T-cell (primary cell): ENCODE measurements around the gene MS4A8. TPM values are rescaled to one million over a fixed set of nuclear protein-coding genes. Genes with fewer than 3 reads are reported as not detected.

Experiments
- ATAC-seq, 4 experiments: fragments of 200-7000 bp in 3 of 4; fragments of 150-1000 bp in 1 of 4; cut with Tn5 transposase; replicated peaks in 1 of 4; 1 replicate in 3 of 4; 2 replicates in 1 of 4; pipeline ENCODE4 v1.10.0; 2021; ENCODE audit warnings: moderate library complexity in 3 of 4, mild to moderate bottlenecking in 2 of 4, moderate number of reproducible peaks in 1 of 4
- CTCF ChIA-PET, 2 donors: fragments of 300-600 bp; sonication (Branson Sonifier 250); formaldehyde crosslinking; loops; one replicate each; lab custom pipeline; 2022; ENCODE audit warnings: antibody characterized with exemption in 2 of 2; lab: Charles Lee
- POLR2A ChIA-PET, 2 donors: fragments of 300-600 bp; sonication (Branson Sonifier 250); formaldehyde crosslinking; loops; one replicate each; lab custom pipeline; 2022; ENCODE audit warnings: antibody characterized with exemption in 2 of 2; lab: Charles Lee
- DNase-seq, 35 experiments: peaks; one replicate each; pipeline versions ENCODE4 v3.0.0 to v3.0.0-alpha.2; 2013 to 2023
- H3K27ac ChIP-seq: one replicate; pipeline ENCODE4 v1.5.1; 2013; ENCODE audit warnings: low read length
- H3K27me3 ChIP-seq, 2 experiments: replicated peaks in 1 of 2; 1 replicate in 1 of 2; 2 replicates in 1 of 2; pipeline versions ENCODE4 v1.6.1 to v1.7.0; 2013; ENCODE audit warnings: low read length in 1 of 2, mixed read lengths in 1 of 2; ENCODE audit not compliant: control insufficient read depth in 2 of 2, insufficient read depth in 2 of 2; ENCODE audit errors: extremely low read depth in 1 of 2
- H3K36me3 ChIP-seq, 2 donors: 1 replicate in 1 of 2; 2 replicates in 1 of 2; pipeline versions ENCODE4 v1.6.1 to v1.7.0; 2013; ENCODE audit warnings: low read length in 1 of 2; ENCODE audit not compliant: control insufficient read depth in 2 of 2, insufficient read depth in 1 of 2; ENCODE audit errors: extremely low read depth in 1 of 2
- H3K4me1 ChIP-seq, 2 experiments: 1 replicate in 1 of 2; 2 replicates in 1 of 2; pipeline versions ENCODE4 v1.6.1 to v1.7.0; 2013; ENCODE audit warnings: low read length in 2 of 2, mixed read lengths in 1 of 2; ENCODE audit not compliant: insufficient read depth in 2 of 2, control insufficient read depth in 1 of 2; ENCODE audit errors: extremely low read depth in 1 of 2
- H3K4me3 ChIP-seq, 2 donors: 1 replicate in 1 of 2; 2 replicates in 1 of 2; pipeline versions ENCODE4 v1.5.1 to v1.7.0; 2013; ENCODE audit warnings: mild to moderate bottlenecking in 2 of 2, low read length in 1 of 2, moderate library complexity in 1 of 2; ENCODE audit not compliant: control insufficient read depth in 1 of 2; ENCODE audit errors: extremely low read depth in 1 of 2
- H3K9me3 ChIP-seq: 2 replicates; pipeline ENCODE4 v1.7.0; 2013
- H3K27ac Mint-ChIP-seq, 2 donors: one replicate each; pipeline ENCODE4 v1.8.0; 2020 to 2021; ENCODE audit warnings: mild to moderate bottlenecking in 2 of 2, mixed read lengths in 2 of 2
- H3K27me3 Mint-ChIP-seq, 2 donors: one replicate each; pipeline ENCODE4 v1.8.0; 2021 to 2022; ENCODE audit warnings: mixed read lengths in 2 of 2
- H3K36me3 Mint-ChIP-seq: one replicate; pipeline ENCODE4 v1.8.0; 2021; ENCODE audit warnings: mixed read lengths
- H3K4me1 Mint-ChIP-seq, 3 donors: one replicate each; pipeline ENCODE4 v1.8.0; 2020 to 2022; ENCODE audit warnings: mixed read lengths in 3 of 3, mild to moderate bottlenecking in 1 of 3
- H3K4me3 Mint-ChIP-seq, 3 donors: one replicate each; pipeline ENCODE4 v1.8.0; 2020 to 2022; ENCODE audit warnings: mild to moderate bottlenecking in 3 of 3, mixed read lengths in 3 of 3, moderate library complexity in 3 of 3
- H3K9me3 Mint-ChIP-seq, 3 donors: one replicate each; pipeline ENCODE4 v1.8.0; 2020 to 2022; ENCODE audit warnings: mixed read lengths in 3 of 3
- WGBS: methylation state at CpG from one replicate; pipeline ENCODE4 v1.1.5; 2013; ENCODE audit warnings: missing lambda C conversion rate; ENCODE audit not compliant: insufficient coverage; 5-methylcytosine and 5-hydroxymethylcytosine counted together
- total RNA-seq, 35 experiments: library from RNA in 6 of 35; stranded (reverse) in 6 of 35; fragments of 120-200 nt in 1 of 35; gene quantifications; one replicate each; pipeline versions ENCODE4 v1.2.1 to v1.2.4 and lab custom pipeline; 2013 to 2026

The MS4A8 gene
- total RNA-seq, 5 donors from 2014 or later (not counting 1 experiment from before 2014, with no cell fraction given), result not detected

DNA sequence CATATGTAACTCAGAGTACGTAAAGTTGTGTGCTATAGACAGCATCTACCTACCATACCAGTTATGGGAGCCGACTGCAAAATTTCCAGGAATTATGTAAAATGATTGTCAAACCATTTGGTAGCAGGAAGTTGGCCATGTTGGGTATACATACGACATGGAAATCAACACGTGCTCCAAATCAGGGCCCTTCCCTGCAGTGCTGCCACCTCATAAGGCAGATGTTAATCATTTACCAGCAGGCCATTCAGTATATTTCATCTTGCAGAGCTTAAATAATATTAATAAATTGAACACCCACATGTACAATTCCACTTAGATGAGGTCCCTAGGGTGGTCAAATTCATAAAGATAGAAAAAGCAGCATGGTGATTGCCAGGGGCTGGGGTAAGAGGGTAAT lies 34.9 kb downstream of the MS4A8 start:
- no peaks in the 10 kb centered on the region for H3K4me1 ChIP-seq
- Mint-ChIP-seq H3K4me3 (no peak overlapping the region), H3K36me3 (no peaks in the 10 kb centered on the region), H3K27ac (no peak overlapping the region), H3K4me1 (no peaks in the 10 kb centered on the region), H3K9me3 (no peaks in the 10 kb centered on the region), H3K27me3 (peaks cover 27 to 39% of the 10 kb centered on the region in 2 donors)
- ChIA-PET CTCF (no interaction called here), POLR2A (no interaction called here)
- no peaks in the 10 kb centered on the region for H3K36me3 ChIP-seq
- H3K27ac ChIP-seq, result no peak overlapping the region
- WGBS, result no CpG with 5 or more reads among the region's 4 CpGs
- no peak for ATAC-seq
- H3K9me3 ChIP-seq, result no peaks in the 10 kb centered on the region
- no peak overlapping the region for H3K4me3 ChIP-seq
- peaks cover 0 to 22% of the 10 kb centered on the region in 2 experiments for H3K27me3 ChIP-seq
- no peak for DNase-seq

DNA sequence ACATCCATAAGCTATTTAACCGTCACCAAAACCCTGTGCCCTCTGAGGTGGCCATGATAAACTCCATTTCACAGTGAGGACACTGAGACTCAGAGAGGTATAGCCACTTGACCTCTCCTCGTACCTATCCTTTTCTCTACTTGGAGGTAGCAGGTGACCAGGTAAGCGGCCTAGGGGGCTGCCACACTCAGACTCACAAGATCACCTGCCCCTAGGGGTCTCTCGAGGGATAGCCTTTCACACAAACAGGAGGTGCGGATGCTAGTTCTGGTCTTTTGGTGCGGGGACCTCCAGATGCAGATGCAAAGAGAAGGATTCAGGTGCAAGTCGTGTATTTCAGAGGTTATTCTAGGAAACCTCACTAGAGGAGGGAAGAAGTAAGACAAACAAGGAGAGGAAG lies 39.7 kb downstream of the MS4A8 start:
- no peak for DNase-seq
- Histone ChIP-seq H3K27ac (no peak overlapping the region), H3K36me3 (no peaks in the 10 kb centered on the region), H3K4me1 (no peaks in the 10 kb centered on the region), H3K27me3 (peaks cover 0 to 23% of the 10 kb centered on the region in 2 experiments), H3K9me3 (no peaks in the 10 kb centered on the region), H3K4me3 (no peak overlapping the region)
- WGBS, result 82% methylated on average over 6 of the region's 7 CpGs
- H3K36me3 Mint-ChIP-seq, result no peaks in the 10 kb centered on the region
- H3K9me3 Mint-ChIP-seq, result no peaks in the 10 kb centered on the region
- H3K27me3 Mint-ChIP-seq, result peaks cover 29% of the 10 kb centered on the region in 2 donors
- CTCF ChIA-PET, result no interaction called here
- no peaks in the 10 kb centered on the region for H3K4me1 Mint-ChIP-seq
- H3K4me3 Mint-ChIP-seq, result no peak overlapping the region
- POLR2A ChIA-PET, result no interaction called here
- no peak for ATAC-seq
- no peak overlapping the region for H3K27ac Mint-ChIP-seq

DNA sequence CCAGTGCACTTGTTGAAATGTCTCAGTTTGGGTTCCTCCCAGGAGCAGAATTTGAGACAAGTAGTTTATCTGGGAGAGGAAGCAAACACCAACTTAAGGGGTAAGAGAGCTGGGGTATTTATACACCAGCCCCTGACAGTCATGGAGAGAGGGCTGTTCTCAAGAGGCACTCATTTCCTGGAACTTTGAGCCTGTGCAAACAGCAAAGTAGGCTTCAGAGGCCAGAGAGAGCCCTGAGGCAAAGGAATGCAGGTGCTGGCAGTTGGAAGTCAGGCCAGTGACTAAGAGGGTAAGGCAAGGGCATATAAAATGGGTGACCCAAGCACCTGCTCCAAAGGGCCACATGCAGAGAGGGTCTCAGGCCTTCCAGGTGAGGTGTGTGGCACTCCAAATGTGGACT lies 41.2 kb downstream of the MS4A8 start:
- no peaks in the 10 kb centered on the region for H3K36me3 ChIP-seq
- no peaks in the 10 kb centered on the region for H3K9me3 ChIP-seq
- ATAC-seq (no peak), DNase-seq (no peak)
- H3K27me3 Mint-ChIP-seq, result peaks cover 33 to 34% of the 10 kb centered on the region in 2 donors
- no peaks in the 10 kb centered on the region for H3K4me1 Mint-ChIP-seq
- POLR2A ChIA-PET, result no interaction called here
- peaks cover 0 to 4% (median 0%) of the 10 kb centered on the region in 3 donors for H3K9me3 Mint-ChIP-seq
- H3K36me3 Mint-ChIP-seq, result no peaks in the 10 kb centered on the region
- no peak overlapping the region for H3K4me3 Mint-ChIP-seq
- H3K27me3 ChIP-seq, result peaks cover 0 to 19% of the 10 kb centered on the region in 2 experiments
- no peak overlapping the region for H3K4me3 ChIP-seq
- CTCF ChIA-PET, result no interaction called here
- H3K27ac Mint-ChIP-seq, result no peak overlapping the region
- H3K27ac ChIP-seq, result no peak overlapping the region
- H3K4me1 ChIP-seq, result no peaks in the 10 kb centered on the region

DNA sequence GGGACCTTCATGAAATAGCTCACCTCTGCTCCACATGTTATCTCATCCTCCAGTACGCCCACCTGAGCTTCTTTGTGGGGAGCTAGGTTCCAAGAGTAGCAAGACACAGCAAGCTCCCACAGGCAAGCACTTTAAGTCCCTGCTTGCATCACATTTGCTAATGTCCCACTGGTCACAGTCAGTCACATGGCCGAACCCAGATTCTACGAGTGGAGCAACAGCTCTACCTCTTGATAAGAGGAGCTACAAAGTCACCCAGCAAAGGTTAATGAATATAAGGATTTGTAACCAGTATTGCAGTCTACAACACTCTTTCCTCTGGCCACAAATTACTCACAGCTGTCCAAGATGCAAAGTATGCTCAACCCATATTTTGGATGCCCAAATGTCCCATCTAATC lies 42.0 kb downstream of the MS4A8 start:
- Mint-ChIP-seq H3K27me3 (peaks cover 29 to 36% of the 10 kb centered on the region in 2 donors), H3K27ac (no peak overlapping the region), H3K36me3 (no peaks in the 10 kb centered on the region), H3K4me1 (no peaks in the 10 kb centered on the region), H3K9me3 (peaks cover 0 to 4% (median 0%) of the 10 kb centered on the region in 3 donors), H3K4me3 (no peak overlapping the region)
- ChIA-PET POLR2A (no interaction called here), CTCF (no interaction called here)
- 60% methylated on average over 1 of the region's 3 CpGs for WGBS
- no peak overlapping the region for H3K4me3 ChIP-seq
- no peak for DNase-seq
- no peaks in the 10 kb centered on the region for H3K4me1 ChIP-seq
- no peaks in the 10 kb centered on the region for H3K36me3 ChIP-seq
- peaks cover 0 to 19% of the 10 kb centered on the region in 2 experiments for H3K27me3 ChIP-seq
- no peak overlapping the region for H3K27ac ChIP-seq
- no peak for ATAC-seq
- no peaks in the 10 kb centered on the region for H3K9me3 ChIP-seq

DNA sequence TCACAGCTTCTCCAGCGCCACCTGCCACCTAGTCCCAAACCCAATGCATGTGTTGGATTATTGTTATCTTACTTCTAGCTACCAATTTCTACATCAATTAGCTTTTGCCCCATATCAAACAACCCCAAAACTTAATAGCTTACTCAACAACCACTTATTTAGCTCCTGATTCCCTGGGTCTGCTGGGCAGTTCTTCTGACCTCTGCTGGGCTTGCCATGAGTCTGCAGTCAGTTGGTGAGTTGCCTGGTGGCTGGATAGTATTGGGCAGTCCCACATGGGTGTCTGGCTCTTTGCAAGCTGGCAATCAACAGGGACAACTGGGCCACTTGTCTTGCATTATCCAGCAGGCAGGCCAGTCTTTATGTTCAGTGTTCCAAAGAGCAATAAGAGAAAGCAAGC lies 43.6 kb downstream of the MS4A8 start:
- no CpG with 5 or more reads among the region's 1 CpG for WGBS
- Mint-ChIP-seq H3K36me3 (no peaks in the 10 kb centered on the region), H3K27ac (no peak overlapping the region), H3K27me3 (peaks cover 21 to 31% of the 10 kb centered on the region in 2 donors), H3K9me3 (peaks cover 0 to 4% (median 0%) of the 10 kb centered on the region in 3 donors), H3K4me3 (no peak overlapping the region), H3K4me1 (no peaks in the 10 kb centered on the region)
- H3K36me3 ChIP-seq, result no peaks in the 10 kb centered on the region
- ChIA-PET POLR2A (no interaction called here), CTCF (no interaction called here)
- H3K4me1 ChIP-seq, result no peaks in the 10 kb centered on the region
- H3K9me3 ChIP-seq, result no peaks in the 10 kb centered on the region
- no peak overlapping the region for H3K4me3 ChIP-seq
- ATAC-seq, result no peak
- peaks cover 0 to 20% of the 10 kb centered on the region in 2 experiments for H3K27me3 ChIP-seq
- H3K27ac ChIP-seq, result no peak overlapping the region
- DNase-seq, result no peak

DNA sequence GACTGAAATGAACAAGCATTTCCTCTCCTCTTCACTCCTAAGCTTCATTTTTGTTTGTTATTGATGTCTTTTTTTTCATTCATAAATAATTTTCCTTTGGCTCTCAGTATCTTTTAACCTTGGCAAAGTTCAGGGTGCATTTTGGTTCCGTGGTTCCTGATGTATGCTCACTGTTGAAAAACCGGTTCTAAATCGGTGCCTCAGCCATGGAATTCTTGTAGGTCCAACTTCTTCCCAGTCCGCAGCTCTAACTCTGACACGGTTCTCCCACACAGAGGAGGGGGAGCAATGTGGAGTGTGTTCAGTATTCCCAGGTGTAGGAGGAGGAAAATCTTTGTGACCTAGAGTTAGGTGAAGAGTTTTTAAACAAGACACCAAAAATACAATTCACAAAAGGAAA lies 44.7 kb downstream of the MS4A8 start:
- H3K4me3 Mint-ChIP-seq, result no peak overlapping the region
- H3K27ac Mint-ChIP-seq, result no peak overlapping the region
- H3K27ac ChIP-seq, result no peak overlapping the region
- ChIA-PET CTCF (no interaction called here), POLR2A (no interaction called here)
- H3K4me1 ChIP-seq, result no peaks in the 10 kb centered on the region
- no peak overlapping the region for H3K4me3 ChIP-seq
- peaks cover 0 to 4% (median 0%) of the 10 kb centered on the region in 3 donors for H3K9me3 Mint-ChIP-seq
- H3K9me3 ChIP-seq, result no peaks in the 10 kb centered on the region
- WGBS, result no CpG with 5 or more reads among the region's 5 CpGs
- ATAC-seq (no peak), DNase-seq (no peak)
- H3K27me3 ChIP-seq, result peaks cover 0 to 22% of the 10 kb centered on the region in 2 experiments
- peaks cover 12 to 21% of the 10 kb centered on the region in 2 donors for H3K27me3 Mint-ChIP-seq
- no peaks in the 10 kb centered on the region for H3K36me3 ChIP-seq
- no peaks in the 10 kb centered on the region for H3K36me3 Mint-ChIP-seq
- H3K4me1 Mint-ChIP-seq, result no peaks in the 10 kb centered on the region

DNA sequence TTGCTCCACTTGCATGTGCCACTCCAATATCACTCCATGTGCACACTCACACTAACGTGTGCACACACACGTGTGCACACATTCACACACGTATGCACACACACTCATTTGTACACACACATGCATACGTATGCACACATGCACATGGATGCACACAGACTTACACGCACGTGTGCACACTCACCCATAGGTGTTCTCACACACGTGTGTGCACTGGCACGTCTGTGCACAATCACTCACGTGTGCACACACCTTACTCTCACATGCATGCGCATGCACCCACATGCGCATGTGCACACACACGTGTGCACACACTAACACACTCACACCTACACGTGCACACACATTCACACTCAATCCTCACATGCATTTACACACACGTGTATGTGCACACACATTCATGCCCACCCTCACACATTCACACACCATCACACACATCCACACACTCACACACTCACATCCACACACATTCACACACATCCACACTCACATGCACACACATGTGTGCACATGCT lies 48.0 kb downstream of the MS4A8 start:
- ATAC-seq (no peak), DNase-seq (no peak)
- 90% methylated on average over 14 of the region's 14 CpGs for WGBS
- Mint-ChIP-seq H3K36me3 (no peaks in the 10 kb centered on the region), H3K27ac (no peak overlapping the region), H3K27me3 (peaks cover 25 to 30% of the 10 kb centered on the region in 2 donors), H3K4me3 (no peak overlapping the region), H3K4me1 (no peaks in the 10 kb centered on the region), H3K9me3 (peaks cover 0 to 4% (median 0%) of the 10 kb centered on the region in 3 donors)
- Histone ChIP-seq H3K27me3 (peaks cover 0 to 29% of the 10 kb centered on the region in 2 experiments), H3K4me3 (no peak overlapping the region), H3K4me1 (no peaks in the 10 kb centered on the region), H3K36me3 (no peaks in the 10 kb centered on the region), H3K9me3 (no peaks in the 10 kb centered on the region), H3K27ac (no peak overlapping the region)
- ChIA-PET CTCF (no interaction called here), POLR2A (no interaction called here)
